A549 treated with dexamethasone at 1 μM for 4 hours (cell line): ENCODE results near the gene LENEP. TPM values are rescaled to one million over a fixed set of nuclear protein-coding genes. Genes with fewer than 3 reads are reported as not detected.

Experiments used
- total RNA-seq: library from RNA; stranded (reverse); fragments of 200-300 nt; extraction: Qiagen RNA extraction; gene quantifications from 5 replicates; pipeline ENCODE4 v1.2.3, GENCODE V29; 2022

Gene LENEP
- not detected in 5 replicates for total RNA-seq

GRCh38 chr1:154993572-154994268, at the start of gene LENEP:
LENEP (plus strand) TSS chr1:154993586; CDS start chr1:154993608, 22 bp downstream.

GRCh38 chr1:154955718-154956543, 37.5 kb upstream of the LENEP start, which contains the start of gene PBXIP1:
PBXIP1 (minus strand) TSS chr1:154956099; CDS start chr1:154953721, 2,378 bp downstream.

GRCh38 chr1:154961207-154962155, 31.9 kb upstream of the LENEP start, which contains the start of gene PYGO2:
PYGO2 (minus strand) TSS chr1:154961782; CDS start chr1:154961576, 206 bp downstream.

DNA sequence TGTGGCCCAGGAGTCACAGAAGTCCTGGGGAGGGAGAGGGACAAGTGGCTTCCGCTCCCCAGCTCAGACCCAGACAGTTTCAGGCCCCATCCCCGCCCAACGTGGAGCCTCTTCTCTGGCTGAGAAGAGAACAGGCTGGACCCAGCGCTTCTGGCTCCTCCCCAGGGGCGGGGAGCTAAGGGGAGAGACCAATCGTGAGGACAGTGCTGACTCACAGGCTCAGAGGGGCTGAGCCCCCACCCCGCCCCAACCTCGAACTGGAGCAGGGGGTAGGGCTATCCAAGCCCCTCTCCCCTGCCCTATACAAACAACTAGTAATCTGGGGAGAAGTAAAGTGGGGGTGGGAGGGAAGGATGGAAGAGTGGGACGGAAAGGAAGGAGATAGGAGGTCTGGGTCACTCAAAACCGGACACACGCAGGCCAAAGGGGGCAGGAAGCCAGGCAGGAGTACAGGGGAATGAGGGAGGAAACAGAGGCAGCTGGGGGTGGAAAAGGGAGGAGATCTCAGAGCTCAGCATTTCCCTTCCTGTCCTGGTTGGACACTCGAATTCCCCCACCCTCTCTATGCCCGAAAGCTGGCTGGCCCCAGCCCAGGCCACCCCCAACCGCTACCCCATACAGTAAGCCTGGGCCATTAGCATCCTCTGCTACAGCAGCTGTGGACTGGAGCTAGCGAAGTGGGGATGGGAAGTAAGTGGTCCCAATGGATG, 22.6 kb upstream of the LENEP start, which contains the start of gene SHC1:
TSS of gene SHC1 (minus strand) at position 117 of the 710 bp plus-strand sequence. CDS start 221 bp downstream, outside the sequence.

GRCh38 chr1:154974102-154974807, 19.1 kb upstream of the LENEP start, which contains the start of gene CKS1B:
CKS1B (plus strand) TSS chr1:154974681; CDS start chr1:154974746, 65 bp downstream.

DNA sequence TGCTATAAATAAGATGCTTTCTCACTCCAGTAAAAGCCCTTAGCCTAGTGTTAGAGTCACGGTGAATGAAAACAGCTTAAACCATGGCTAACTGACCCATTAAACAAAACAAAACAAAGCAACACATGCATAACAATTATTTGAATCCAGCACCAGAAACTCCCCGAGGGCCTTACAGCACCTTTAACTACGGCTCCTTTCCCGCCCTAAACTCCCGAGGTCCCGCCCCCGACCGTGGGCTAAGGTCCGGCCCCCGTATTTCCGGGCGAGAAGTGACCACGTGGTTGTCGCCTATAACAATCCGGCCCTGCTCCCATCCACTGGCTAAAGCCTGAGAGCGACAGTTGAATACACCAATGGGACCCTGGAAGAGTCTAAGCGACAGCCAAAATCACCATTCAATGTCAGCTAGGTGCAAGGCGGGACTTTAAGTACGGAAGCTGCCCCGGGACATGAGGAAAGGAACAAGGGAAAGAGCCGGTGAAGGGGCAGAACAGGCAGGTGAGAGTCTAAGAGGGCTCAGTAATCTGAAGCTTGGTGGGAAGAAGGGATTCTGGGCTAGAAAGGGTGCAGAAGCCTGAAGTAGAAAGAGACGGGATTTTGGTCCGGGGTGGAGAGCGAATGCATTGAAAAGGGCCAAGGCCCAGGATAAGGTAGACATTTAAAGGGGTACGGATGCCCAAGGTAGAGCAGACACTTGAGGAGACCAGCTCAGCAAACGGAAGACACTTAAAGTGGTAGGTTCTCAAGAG, 10.3 kb upstream of the LENEP start, which contains the start of gene FLAD1:
TSS of gene FLAD1 (plus strand) at position 448 of the 752 bp plus-strand sequence. CDS start 351 bp downstream, outside the sequence.

GRCh38 chr1:155002464-155003226, 9.3 kb downstream of the LENEP start, which contains the start of gene ZBTB7B:
ZBTB7B (plus strand) TSS chr1:155002802; CDS start chr1:155014661, 11,859 bp downstream.

DNA sequence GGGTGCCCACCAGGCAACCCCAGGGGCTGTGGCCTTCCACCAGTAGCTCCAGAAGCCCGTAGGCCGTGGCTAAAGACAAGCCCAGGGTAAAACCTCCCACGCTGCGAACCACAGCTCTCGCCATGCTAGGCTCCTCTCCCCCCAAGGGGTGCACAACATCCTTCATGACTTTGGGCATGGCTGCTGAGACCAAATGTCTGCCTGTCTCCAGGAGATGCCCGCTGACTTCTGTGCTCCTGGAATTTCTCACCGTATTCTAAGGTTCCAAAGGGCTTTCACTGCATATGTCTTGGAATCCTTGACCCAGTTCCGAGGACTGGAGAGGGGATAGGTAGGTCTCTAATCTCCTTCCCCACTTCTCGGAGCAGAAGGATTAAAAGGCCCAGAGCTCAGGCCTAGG, 40.1 kb downstream of the LENEP start, which contains the start of the genes DCST1 and DCST2:
TSS of gene DCST1 (plus strand) at position 301 of the 400 bp plus-strand sequence. CDS start 213 bp downstream, outside the sequence.
TSS of gene DCST2 (minus strand) at position 258 of the 400 bp plus-strand sequence. CDS start at position 178, 80 bp downstream.

Other genes with a start within 250 kb of the LENEP start
- gene KCNN3, start 123.3 kb upstream of the LENEP start, total RNA-seq = 0.02 to 0.11 TPM (median 0.05 TPM) in 5 replicates
- 41.4 to 44.4 TPM (median 42.1 TPM) in 5 replicates for gene PMVK, start 56.9 kb upstream of the LENEP start, total RNA-seq
- 11.9 to 16.0 TPM (median 14.4 TPM) in 5 replicates for gene PBXIP1, start 37.5 kb upstream of the LENEP start, total RNA-seq
- 19.4 to 23.1 TPM (median 22.1 TPM) in 5 replicates for gene PYGO2, start 31.8 kb upstream of the LENEP start, total RNA-seq
- gene SHC1, start 22.8 kb upstream of the LENEP start, total RNA-seq = 209 to 336 TPM (median 304 TPM) in 5 replicates
- 301 to 343 TPM (median 324 TPM) in 5 replicates for gene CKS1B, start 18.9 kb upstream of the LENEP start, total RNA-seq
- 39.1 to 45.0 TPM (median 43.1 TPM) in 5 replicates for gene FLAD1, start 10.2 kb upstream of the LENEP start, total RNA-seq
- gene ZBTB7B, start 9.2 kb downstream of the LENEP start, total RNA-seq = 38.8 to 58.2 TPM (median 53.7 TPM) in 5 replicates
- 0.30 to 1.1 TPM (median 0.73 TPM) in 5 replicates for gene DCST2, start 40.2 kb downstream of the LENEP start, total RNA-seq
- 0.05 to 0.06 TPM (median 0.06 TPM) in 3 of 5 replicates, not detected in the others for gene DCST1, start 40.2 kb downstream of the LENEP start, total RNA-seq
- 68.8 to 122 TPM (median 111 TPM) in 5 replicates for gene ADAM15, start 57.7 kb downstream of the LENEP start, total RNA-seq
- gene EFNA4, start 70.2 kb downstream of the LENEP start, total RNA-seq = 14.0 to 17.2 TPM (median 14.8 TPM) in 5 replicates
- 12.6 to 15.3 TPM (median 13.8 TPM) in 5 replicates for gene EFNA3, start 85.3 kb downstream of the LENEP start, total RNA-seq
- gene EFNA1, start 134.3 kb downstream of the LENEP start, total RNA-seq = 16.4 to 24.1 TPM (median 18.9 TPM) in 5 replicates
- 30.9 to 37.0 TPM (median 32.7 TPM) in 5 replicates for gene SLC50A1, start 142.3 kb downstream of the LENEP start, total RNA-seq
- gene DPM3, start 146.9 kb downstream of the LENEP start, total RNA-seq = 63.4 to 82.2 TPM (median 77.7 TPM) in 5 replicates
- 221 to 270 TPM (median 241 TPM) in 5 replicates for gene KRTCAP2, start 179.7 kb downstream of the LENEP start, total RNA-seq
- gene TRIM46, start 180.3 kb downstream of the LENEP start, total RNA-seq = 1.8 to 2.9 TPM (median 2.5 TPM) in 5 replicates
- gene THBS3, start 214.3 kb downstream of the LENEP start, total RNA-seq = 5.1 to 10.0 TPM (median 7.6 TPM) in 5 replicates
- gene MTX1, start 215.1 kb downstream of the LENEP start, total RNA-seq = 64.1 to 69.8 TPM (median 65.5 TPM) in 5 replicates